Inflammatory macrophage treated with lipopolysaccharide for 4 hours (primary cell): ENCODE results near the gene CCDC141.
"Not testable (repeated sequence)": the region's sequence is repeated elsewhere in the genome, so short reads cannot be mapped to it uniquely, and the experiment has no call there.

Experiments
- DNase-seq: peaks from one replicate; pipeline ENCODE4 v3.0.0-alpha.2; 2020

Gene CCDC141

GRCh38 chr2:179049546-179050311 lies at the start of gene CCDC141:
TSS of gene CCDC141 (minus strand) at chr2:179050137. CDS start at chr2:179049941, 196 bp downstream.
- no peak for DNase-seq

DNA sequence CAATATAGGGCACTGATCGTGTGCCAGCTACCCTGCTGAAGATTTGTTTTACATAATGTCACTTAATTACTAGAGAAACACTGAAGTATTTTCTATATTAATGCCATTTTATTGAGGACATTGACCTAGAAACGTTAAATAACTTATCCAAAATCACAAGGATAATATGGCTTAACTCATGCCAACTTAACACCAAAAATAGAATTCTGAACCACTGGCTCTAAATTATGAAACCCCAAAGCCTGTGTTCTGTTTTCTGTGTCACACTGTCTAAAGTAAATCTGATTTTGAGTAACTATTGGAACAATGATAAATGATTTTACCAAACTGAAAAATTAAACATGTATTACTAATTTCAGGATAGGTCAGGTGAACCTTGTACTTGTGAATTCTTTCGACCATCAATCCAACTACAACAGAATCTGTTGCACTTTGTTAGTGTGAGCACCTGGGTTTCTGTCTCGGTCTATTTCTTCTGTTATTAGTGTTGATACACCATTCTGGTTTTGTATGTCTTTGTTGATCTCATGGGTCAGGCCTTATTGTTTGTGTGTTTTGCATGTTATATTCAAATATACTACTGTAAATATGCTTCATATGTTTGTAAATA lies 48.2 kb upstream of the CCDC141 start:
- no peak for DNase-seq

DNA sequence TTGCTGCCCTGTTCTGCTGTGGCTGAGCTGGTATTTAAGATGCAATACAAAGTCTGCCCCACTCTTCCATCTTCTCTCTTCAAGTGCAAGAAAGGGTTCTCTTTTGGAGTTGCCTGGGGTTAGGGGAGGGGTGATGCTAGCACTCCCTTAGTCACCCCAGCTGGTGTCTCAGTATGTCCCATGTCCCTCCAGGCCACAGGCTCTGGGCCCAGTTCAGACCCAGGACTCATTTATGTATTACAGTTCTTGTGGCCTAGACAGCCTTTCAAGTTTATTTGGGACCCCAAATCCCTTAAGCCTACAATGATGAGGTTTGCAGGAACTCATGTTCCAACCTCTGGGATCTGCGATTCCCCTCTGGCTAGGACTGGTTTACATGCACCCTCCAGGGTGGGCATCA lies 47.2 kb upstream of the CCDC141 start:
- no peak for DNase-seq

DNA sequence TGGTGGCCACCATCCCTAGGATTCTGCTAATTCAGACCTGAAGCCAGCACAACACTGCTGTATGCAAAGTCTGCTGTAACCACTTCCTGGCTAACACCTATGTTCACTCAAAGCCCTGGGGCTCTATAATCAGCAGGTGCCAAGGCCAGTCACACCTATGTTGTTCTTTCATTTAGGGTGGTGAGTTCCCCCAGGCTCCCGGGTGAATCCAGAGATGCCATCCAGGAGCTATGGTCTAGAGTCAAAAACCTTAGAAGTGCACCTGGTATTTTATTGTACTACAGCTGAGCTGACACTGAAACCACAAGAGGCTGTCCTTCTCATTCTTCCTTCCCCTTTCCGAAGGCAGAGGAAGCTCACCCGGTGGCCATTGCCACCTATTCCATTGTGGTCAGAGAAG lies 46.2 kb upstream of the CCDC141 start:
- DNase-seq: no peak

GRCh38 chr2:179092912-179093311 lies 43.0 kb upstream of the CCDC141 start:
- not testable (repeated sequence) for DNase-seq

- DNase-seq: no peak
Observed at GRCh38 chr2:179082697-179083096, 32.8 kb upstream of the CCDC141 start.

- no peak for DNase-seq
Observed at GRCh38 chr2:179081954-179082353, 32.0 kb upstream of the CCDC141 start.

- no peak for DNase-seq
Observed at GRCh38 chr2:179072527-179072926, 22.6 kb upstream of the CCDC141 start.

- no peak for DNase-seq
Observed at GRCh38 chr2:179071810-179072355, 21.9 kb upstream of the CCDC141 start.

DNA sequence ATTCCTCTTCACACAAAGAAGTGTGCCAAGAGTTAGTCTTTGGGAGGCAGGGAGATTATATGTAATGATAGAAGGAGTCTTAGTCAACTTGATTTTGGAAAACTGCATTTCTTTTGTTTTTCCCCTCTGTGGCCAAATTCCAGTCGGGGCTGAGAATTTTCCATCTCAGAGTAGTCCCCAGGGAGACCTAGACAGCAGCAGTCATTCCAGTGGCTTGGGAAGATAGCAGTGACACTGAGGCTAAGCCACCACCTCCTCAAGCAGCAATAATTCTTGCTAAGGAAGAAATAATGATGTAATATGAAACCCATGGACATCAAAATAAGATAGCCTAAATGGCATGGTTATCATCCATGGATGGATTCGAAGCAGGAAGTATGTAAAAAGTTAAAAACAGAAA lies 21.0 kb upstream of the CCDC141 start:
- DNase-seq: no peak

DNA sequence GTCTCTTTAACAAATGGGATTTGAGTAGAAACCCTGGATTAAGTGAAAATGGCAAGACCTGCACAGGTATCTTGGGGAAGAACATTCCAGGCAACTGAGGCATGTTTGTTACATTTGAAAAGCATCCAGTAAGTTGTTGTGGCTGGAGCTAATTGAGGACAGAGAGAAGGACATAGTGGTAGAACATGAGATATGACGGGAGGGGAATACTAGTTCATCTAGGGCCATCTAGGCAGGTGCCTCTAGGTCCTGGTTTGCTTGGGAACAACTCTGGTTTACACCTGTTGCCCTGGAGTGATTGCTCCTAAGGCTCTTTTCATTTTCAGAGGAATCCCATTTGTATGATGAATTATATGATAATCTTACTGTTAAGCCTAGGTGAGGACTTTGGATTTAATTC lies 19.7 kb upstream of the CCDC141 start:
- DNase-seq: no peak

DNA sequence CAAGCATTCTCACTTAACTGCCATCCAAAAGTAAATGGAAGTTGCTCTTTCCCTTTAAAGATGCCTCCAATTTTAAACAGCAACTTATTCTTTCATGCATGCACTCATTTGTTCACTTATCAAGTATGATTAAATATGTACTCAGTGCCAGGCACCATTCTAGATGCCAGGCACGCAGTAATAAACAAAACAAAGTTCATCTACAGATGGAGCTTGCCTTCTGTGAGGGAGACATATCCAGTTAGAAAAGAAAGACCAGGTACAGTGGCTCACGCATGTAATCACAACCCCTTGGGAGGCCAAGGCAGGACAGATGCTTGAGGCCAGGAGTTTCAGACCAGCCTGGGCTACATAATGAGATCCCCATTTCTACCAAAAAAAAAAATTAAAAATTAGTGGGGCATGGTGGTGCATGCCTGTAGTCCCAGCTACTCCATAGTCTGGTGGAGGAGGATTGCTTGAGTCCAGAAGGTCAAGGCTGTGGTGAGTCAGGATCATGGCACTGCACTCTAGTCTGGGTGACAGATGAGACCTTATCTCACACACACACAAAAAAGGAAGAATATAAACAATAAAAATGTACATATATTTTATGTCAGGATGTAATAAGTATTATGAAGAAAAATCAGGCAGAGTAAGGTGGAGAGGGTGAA lies 19.2 kb upstream of the CCDC141 start:
- no peak for DNase-seq

GRCh38 chr2:179059026-179059700 lies 9.2 kb upstream of the CCDC141 start:
- no peak for DNase-seq

DNA sequence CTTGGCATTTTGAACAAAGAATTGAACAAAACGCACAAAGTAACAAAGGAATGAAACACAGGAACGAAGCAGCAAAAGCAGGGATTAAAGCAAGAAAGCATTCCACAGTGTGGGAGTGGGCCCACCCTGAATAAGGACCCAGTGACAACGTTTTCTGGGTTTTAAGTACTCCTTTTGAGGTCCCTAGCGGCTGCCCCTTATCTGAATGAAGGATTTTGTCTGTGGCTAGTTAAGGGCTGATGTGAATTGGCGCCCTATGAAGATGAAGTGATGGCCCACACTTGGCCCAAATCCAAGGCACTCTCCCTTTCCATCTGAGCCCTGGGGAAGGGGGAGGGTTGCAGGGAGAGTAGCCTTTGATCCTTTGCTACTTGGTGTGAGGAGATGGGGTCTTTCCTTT lies 7.8 kb upstream of the CCDC141 start:
- DNase-seq: no peak

GRCh38 chr2:179053568-179053967 lies 3.6 kb upstream of the CCDC141 start:
- not testable (repeated sequence) for DNase-seq

- DNase-seq: no peak
Observed at GRCh38 chr2:179051250-179051649, 1.3 kb upstream of the CCDC141 start.

- DNase-seq: no peak
Observed at GRCh38 chr2:179050755-179051154, 818 bp upstream of the CCDC141 start.

GRCh38 chr2:179049203-179049545 lies 763 bp downstream of the CCDC141 start:
- no peak for DNase-seq

DNA sequence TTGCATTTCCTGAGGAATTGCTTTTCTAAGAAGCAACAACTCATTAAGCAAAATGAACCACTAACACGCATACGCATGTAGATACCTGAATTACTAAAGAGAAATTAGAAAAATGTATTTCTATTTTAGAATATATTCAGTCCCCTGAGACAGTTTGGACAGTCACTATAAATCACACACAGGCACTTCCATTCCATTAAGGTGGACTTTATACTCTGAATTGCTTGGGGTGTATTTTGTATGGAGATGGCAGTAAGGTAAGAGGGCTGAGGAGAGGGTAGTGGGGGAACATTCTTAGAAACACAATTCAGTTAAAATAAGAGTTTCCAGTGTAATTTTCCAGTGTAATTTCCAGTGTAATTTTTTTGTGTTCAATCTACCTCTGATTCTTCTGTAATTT lies 1.8 kb downstream of the CCDC141 start:
- no peak for DNase-seq

- DNase-seq: not testable (repeated sequence)
Observed at GRCh38 chr2:179045602-179046001, 4.3 kb downstream of the CCDC141 start.

DNA sequence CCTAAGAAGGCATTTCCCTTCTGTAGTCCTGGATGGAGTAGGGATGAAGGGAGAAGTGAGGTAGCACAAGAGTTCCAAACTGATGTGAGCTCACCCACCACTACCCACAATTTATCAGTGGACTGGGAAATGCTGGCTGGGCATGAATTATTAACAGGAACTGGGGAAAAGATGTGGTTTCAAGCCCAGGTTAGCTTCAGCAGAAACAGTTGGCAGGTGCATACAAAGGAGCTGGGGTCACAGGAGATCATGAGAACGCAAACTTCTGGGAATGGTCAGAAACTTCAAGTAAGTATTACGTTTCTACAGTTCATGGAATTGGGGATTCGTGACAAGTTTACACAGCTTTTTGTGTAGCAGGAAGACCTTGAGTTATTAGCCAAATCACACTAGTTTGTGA lies 5.4 kb downstream of the CCDC141 start:
- DNase-seq: no peak

- DNase-seq: no peak
Observed at GRCh38 chr2:179037807-179038206, 12.1 kb downstream of the CCDC141 start.

GRCh38 chr2:179036353-179036905 lies 13.5 kb downstream of the CCDC141 start:
- DNase-seq: no peak
